Measurements from ENCODE around the gene BMPR1A.

Gene BMPR1A

GRCh38 chr10:86959737-86960002, 203.3 kb downstream of the BMPR1A start (continued):
- no peak for TF ChIP-seq ZNF70 (CRISPR knock-in tag; IDR thresholded peaks at IDR 0.05)
- no peak for TF ChIP-seq ESRRG (CRISPR knock-in tag; IDR thresholded peaks at IDR 0.05)
- no peak for TF ChIP-seq RARB (CRISPR knock-in tag; IDR thresholded peaks at IDR 0.05)
- no peak for TF ChIP-seq ARNTL (CRISPR knock-in tag; IDR thresholded peaks at IDR 0.05; ENCODE audit: borderline replicate concordance, low read depth)
- TF ChIP-seq TSHZ2 (CRISPR knock-in tag; IDR thresholded peaks at IDR 0.05) = no peak
- TF ChIP-seq ZFP30 (CRISPR knock-in tag; IDR thresholded peaks at IDR 0.05) = no peak

- ATAC-seq = peak; percentile 82
- TF ChIP-seq TCF4 (CRISPR knock-in tag; IDR thresholded peaks at IDR 0.05; ENCODE audit: borderline replicate concordance) (no peak), CREB5 (CRISPR knock-in tag; IDR thresholded peaks at IDR 0.05; ENCODE audit: low read depth) (no peak), PPARA (CRISPR knock-in tag; IDR thresholded peaks at IDR 0.05; ENCODE audit: borderline replicate concordance) (no peak), ZC3H10 (CRISPR knock-in tag; IDR thresholded peaks at IDR 0.05) (no peak), CSDC2 (CRISPR knock-in tag; IDR thresholded peaks at IDR 0.05) (no peak), ESRRG (CRISPR knock-in tag; IDR thresholded peaks at IDR 0.05) (no peak), ZNF565 (CRISPR knock-in tag; conservative IDR thresholded peaks at IDR 0.05; ENCODE audit: low read depth) (no peak), ARNTL (CRISPR knock-in tag; IDR thresholded peaks at IDR 0.05; ENCODE audit: borderline replicate concordance, low read depth) (no peak), BACH2 (CRISPR knock-in tag; IDR thresholded peaks at IDR 0.05; ENCODE audit: borderline replicate concordance) (no peak), ZNF8 (CRISPR knock-in tag; IDR thresholded peaks at IDR 0.05) (no peak), ZNF70 (CRISPR knock-in tag; IDR thresholded peaks at IDR 0.05) (no peak), SNAI2 (CRISPR knock-in tag; IDR thresholded peaks at IDR 0.05) (no peak), TOX (CRISPR knock-in tag; IDR thresholded peaks at IDR 0.05; ENCODE audit: borderline replicate concordance) (no peak), OSR1 (CRISPR knock-in tag; IDR thresholded peaks at IDR 0.05) (no peak)
Observed at GRCh38 chr10:86960003-86960862, 203.8 kb downstream of the BMPR1A start.

- ATAC-seq = no peak
- no peak for TF ChIP-seq ESRRG (CRISPR knock-in tag; IDR thresholded peaks at IDR 0.05)
- TF ChIP-seq RARB (CRISPR knock-in tag; IDR thresholded peaks at IDR 0.05) = no peak
- no peak for TF ChIP-seq ISL1 (CRISPR knock-in tag; IDR thresholded peaks at IDR 0.05)
- no peak for TF ChIP-seq OSR1 (CRISPR knock-in tag; IDR thresholded peaks at IDR 0.05)
- TF ChIP-seq ZFP30 (CRISPR knock-in tag; IDR thresholded peaks at IDR 0.05) = no peak
- TF ChIP-seq PPARA (CRISPR knock-in tag; IDR thresholded peaks at IDR 0.05; ENCODE audit: borderline replicate concordance) = no peak
- TF ChIP-seq ZNF565 (CRISPR knock-in tag; conservative IDR thresholded peaks at IDR 0.05; ENCODE audit: low read depth) = no peak
- TF ChIP-seq ZNF70 (CRISPR knock-in tag; IDR thresholded peaks at IDR 0.05) = no peak
- TF ChIP-seq TOX (CRISPR knock-in tag; IDR thresholded peaks at IDR 0.05; ENCODE audit: borderline replicate concordance) = no peak
- no peak for TF ChIP-seq ARNTL (CRISPR knock-in tag; IDR thresholded peaks at IDR 0.05; ENCODE audit: borderline replicate concordance, low read depth)
- TF ChIP-seq TCF4 (CRISPR knock-in tag; IDR thresholded peaks at IDR 0.05; ENCODE audit: borderline replicate concordance) = no peak
- TF ChIP-seq GLIS3 (CRISPR knock-in tag; IDR thresholded peaks at IDR 0.05) = no peak
Observed at GRCh38 chr10:86960863-86961434, 204.5 kb downstream of the BMPR1A start.

- no peak for ATAC-seq
- TF ChIP-seq OSR1 (CRISPR knock-in tag; IDR thresholded peaks at IDR 0.05) = no peak
- no peak for TF ChIP-seq PATZ1 (CRISPR knock-in tag; IDR thresholded peaks at IDR 0.05; ENCODE audit: borderline replicate concordance)
- no peak for TF ChIP-seq GLIS3 (CRISPR knock-in tag; IDR thresholded peaks at IDR 0.05)
- no peak for TF ChIP-seq TSHZ2 (CRISPR knock-in tag; IDR thresholded peaks at IDR 0.05)
- TF ChIP-seq SNAI2 (CRISPR knock-in tag; IDR thresholded peaks at IDR 0.05) = no peak
- TF ChIP-seq ZNF565 (CRISPR knock-in tag; conservative IDR thresholded peaks at IDR 0.05; ENCODE audit: low read depth) = no peak
- TF ChIP-seq TOX (CRISPR knock-in tag; IDR thresholded peaks at IDR 0.05; ENCODE audit: borderline replicate concordance) = no peak
- no peak for TF ChIP-seq ZNF70 (CRISPR knock-in tag; IDR thresholded peaks at IDR 0.05)
- no peak for TF ChIP-seq ZC3H10 (CRISPR knock-in tag; IDR thresholded peaks at IDR 0.05)
- no peak for TF ChIP-seq CSRNP3 (CRISPR knock-in tag; IDR thresholded peaks at IDR 0.05)
- TF ChIP-seq ZNF8 (CRISPR knock-in tag; IDR thresholded peaks at IDR 0.05) = no peak
- no peak for TF ChIP-seq PPARA (CRISPR knock-in tag; IDR thresholded peaks at IDR 0.05; ENCODE audit: borderline replicate concordance)
Observed at GRCh38 chr10:86961481-86962091, 205.2 kb downstream of the BMPR1A start.

Data from SK-N-SH treated with all-trans-retinoic acid at 6 μM for 48 hours (cell line).